NCI-H1417 treated with DMSO at 0.1 percent for 48 hours (cell line): ENCODE results near the gene TRIM40.
"Not testable (repeated sequence)": the region's sequence is repeated elsewhere in the genome, so short reads cannot be mapped to it uniquely, and the experiment has no call there.

ENCODE experiments used
- DNase-seq: peaks from one replicate; lab custom pipeline; 2025; lab: John Stamatoyannopoulos, UW

Gene TRIM40

GRCh38 chr6:30113841-30114240 lies 22.1 kb upstream of the TRIM40 start:
- no peak for DNase-seq

- DNase-seq = no peak
Observed at GRCh38 chr6:30116724-30117123, 19.2 kb upstream of the TRIM40 start.

GRCh38 chr6:30118691-30119090 lies 17.2 kb upstream of the TRIM40 start:
- not testable (repeated sequence) for DNase-seq

- DNase-seq = no peak
Observed at GRCh38 chr6:30121446-30122366, 14.2 kb upstream of the TRIM40 start.

GRCh38 chr6:30122515-30122914 lies 13.4 kb upstream of the TRIM40 start:
- DNase-seq = no peak

- no peak for DNase-seq
Observed at GRCh38 chr6:30127238-30128093, 8.5 kb upstream of the TRIM40 start.

GRCh38 chr6:30129265-30130178 lies 6.4 kb upstream of the TRIM40 start:
- DNase-seq = no peak

- no peak for DNase-seq
Observed at GRCh38 chr6:30130179-30130679, 5.7 kb upstream of the TRIM40 start.

- no peak for DNase-seq
Observed at GRCh38 chr6:30130887-30131862, 4.8 kb upstream of the TRIM40 start.

GRCh38 chr6:30131947-30132497 lies 3.9 kb upstream of the TRIM40 start:
- no peak for DNase-seq

GRCh38 chr6:30135147-30135546 lies 793 bp upstream of the TRIM40 start:
- no peak for DNase-seq

GRCh38 chr6:30136570-30137286 lies 788 bp downstream of the TRIM40 start:
- DNase-seq = no peak

GRCh38 chr6:30140240-30140639 lies 4.3 kb downstream of the TRIM40 start:
- DNase-seq = not testable (repeated sequence)

- DNase-seq = no peak
Observed at GRCh38 chr6:30142665-30143064, 6.7 kb downstream of the TRIM40 start.

GRCh38 chr6:30143780-30144179 lies 7.8 kb downstream of the TRIM40 start:
- no peak for DNase-seq

GRCh38 chr6:30144811-30145210 lies 8.9 kb downstream of the TRIM40 start:
- no peak for DNase-seq

GRCh38 chr6:30145818-30146217 lies 9.9 kb downstream of the TRIM40 start:
- no peak for DNase-seq

GRCh38 chr6:30147096-30147495 lies 11.2 kb downstream of the TRIM40 start:
- DNase-seq = no peak

GRCh38 chr6:30149234-30149633 lies 13.3 kb downstream of the TRIM40 start:
- no peak for DNase-seq
